ENCODE data around the gene ANKLE1.
A peak's percentile ranks its signal among the peaks of the same experiment; 100 is the strongest.
"Not testable (repeated sequence)": the region's sequence is repeated elsewhere in the genome, so short reads cannot be mapped to it uniquely, and the experiment has no call there.

The ANKLE1 gene

DNA sequence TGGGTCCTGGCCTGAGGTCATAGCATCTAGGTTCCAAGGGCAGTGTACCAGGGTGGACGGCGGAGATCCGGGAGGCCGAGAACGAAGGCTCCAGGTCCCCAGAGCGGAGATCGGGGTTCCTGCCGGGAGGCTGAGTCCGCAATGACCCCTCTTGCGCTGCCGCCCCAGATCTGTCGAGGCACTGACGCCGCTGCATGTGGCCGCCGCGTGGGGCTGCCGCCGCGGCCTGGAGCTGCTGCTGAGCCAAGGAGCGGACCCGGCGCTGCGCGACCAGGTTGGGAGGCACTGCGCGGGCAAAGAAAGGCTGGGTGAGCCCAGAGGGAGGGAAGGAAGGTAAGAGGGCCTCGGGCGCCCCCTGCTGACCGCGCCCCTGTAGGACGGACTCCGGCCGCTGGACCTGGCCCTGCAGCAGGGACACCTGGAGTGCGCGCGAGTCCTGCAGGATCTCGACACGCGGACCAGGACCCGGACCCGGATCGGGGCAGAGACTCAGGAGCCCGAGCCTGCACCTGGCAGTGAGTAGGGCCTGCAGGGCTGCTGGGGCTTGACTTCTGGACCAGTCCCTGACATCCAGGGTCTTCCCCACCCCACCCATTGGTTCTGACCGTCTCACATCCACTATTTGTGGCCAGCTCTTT, 906 bp downstream of the ANKLE1 start:
- peak; percentile 95 for DNase-seq (ENCODE audit: low spot score)

DNA sequence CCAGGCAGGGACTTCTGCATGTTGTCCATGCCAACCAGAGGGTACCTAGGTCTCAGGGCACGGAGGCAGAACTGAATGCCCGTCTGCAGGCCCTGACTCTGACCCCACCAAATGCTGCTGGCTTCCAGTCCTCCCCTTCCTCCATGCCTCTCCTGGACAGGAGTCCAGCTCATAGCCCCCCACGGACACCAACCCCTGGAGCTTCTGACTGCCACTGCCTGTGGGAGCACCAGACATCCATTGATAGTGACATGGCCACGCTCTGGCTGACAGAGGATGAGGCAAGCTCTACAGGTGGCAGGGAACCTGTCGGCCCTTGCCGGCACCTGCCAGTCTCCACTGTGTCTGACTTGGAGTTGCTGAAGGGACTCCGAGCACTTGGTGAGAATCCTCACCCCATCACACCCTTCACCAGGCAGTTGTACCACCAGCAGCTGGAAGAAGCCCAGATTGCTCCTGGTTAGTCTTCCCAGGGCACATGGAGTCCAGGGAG, 1.8 kb downstream of the ANKLE1 start:
- no peak for DNase-seq (ENCODE audit: low spot score)

DNA sequence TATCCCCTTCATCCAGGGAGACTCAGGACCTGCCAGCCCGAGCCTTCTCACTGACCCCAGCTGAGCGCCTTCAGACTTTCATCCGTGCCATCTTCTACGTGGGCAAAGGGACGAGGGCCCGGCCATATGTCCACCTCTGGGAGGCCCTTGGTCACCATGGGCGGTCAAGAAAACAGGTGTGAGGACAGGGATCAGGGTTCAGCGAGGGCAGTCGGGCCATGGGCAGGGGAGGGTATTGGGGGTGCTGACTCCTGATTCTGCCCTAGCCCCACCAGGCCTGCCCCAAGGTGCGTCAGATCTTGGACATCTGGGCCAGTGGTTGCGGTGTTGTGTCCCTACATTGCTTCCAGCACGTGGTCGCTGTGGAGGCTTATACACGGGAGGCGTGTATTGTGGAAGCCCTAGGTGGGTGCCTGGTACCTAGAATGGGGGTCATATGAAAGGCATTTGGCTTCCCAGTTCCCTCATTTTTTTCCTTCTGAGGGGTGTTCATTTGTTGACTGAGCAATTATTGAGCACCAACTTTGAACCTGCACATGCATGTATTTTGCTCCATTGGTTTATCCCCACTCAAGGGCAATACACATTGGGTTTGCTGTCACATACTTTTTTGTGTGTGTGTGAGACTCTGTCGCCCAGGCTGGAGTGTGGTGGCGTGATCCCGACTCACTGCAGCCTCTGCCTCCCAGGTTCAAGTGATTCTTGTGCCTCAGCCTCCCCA, 3.9 kb downstream of the ANKLE1 start:
- DNase-seq (ENCODE audit: low spot score): no peak

DNA sequence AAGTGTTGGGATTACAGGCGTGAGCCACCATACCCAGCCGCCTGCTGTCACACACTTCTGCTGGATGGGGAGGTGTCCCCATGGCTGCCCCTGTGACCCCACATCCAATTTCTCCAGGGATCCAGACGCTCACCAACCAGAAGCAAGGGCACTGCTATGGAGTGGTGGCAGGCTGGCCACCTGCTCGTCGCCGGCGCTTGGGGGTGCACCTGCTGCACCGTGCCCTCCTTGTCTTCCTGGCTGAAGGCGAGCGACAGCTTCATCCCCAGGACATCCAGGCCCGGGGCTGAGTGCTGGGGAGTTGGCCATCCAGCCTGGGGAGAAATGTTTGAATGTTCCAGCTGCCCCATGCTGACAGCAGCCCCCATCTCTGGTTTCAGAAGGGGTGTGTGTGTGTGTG, 4.6 kb downstream of the ANKLE1 start:
- no peak for DNase-seq (ENCODE audit: low spot score)

DNA sequence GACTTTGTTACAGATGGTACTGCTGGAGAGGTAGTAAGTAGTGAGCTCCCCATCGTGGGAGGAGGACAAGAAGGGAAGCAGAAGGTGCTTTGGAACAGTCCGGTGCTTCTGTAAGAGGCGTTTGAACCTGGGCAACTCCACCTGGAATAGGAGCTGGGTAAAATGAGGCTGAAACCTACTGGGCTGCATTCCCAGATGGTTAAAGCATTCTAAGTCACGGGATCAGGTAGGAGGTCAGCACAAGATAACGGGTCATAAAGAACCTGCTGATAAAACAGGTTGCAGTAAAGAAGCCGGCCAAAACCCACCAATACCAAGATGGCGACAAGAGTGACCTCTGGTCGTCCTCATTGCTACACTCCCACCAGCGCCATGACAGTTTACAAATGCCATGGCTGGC, 5.1 kb downstream of the ANKLE1 start:
- DNase-seq (ENCODE audit: low spot score): no peak

DNA sequence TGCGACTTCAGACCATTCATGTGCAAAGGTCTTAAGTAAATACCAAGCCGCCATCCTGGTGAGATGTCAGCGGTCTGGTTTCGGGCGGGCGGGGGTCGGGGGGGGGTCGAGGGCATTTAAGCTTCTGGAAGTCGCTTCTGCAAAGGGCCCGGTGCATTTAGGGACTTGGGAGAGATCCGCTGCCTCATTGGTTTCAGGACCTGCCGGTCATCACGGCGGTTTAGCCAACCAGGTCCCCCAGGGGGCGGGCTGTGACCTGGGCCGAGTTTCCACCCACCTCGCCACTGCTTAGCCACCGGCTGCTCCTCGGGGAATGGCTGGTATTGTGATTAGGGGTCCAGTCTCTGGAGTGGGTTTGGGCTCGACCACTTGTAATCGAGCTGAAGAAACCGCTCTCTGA, 7.8 kb downstream of the ANKLE1 start:
- peak; percentile 75 for DNase-seq (ENCODE audit: low spot score)

DNA sequence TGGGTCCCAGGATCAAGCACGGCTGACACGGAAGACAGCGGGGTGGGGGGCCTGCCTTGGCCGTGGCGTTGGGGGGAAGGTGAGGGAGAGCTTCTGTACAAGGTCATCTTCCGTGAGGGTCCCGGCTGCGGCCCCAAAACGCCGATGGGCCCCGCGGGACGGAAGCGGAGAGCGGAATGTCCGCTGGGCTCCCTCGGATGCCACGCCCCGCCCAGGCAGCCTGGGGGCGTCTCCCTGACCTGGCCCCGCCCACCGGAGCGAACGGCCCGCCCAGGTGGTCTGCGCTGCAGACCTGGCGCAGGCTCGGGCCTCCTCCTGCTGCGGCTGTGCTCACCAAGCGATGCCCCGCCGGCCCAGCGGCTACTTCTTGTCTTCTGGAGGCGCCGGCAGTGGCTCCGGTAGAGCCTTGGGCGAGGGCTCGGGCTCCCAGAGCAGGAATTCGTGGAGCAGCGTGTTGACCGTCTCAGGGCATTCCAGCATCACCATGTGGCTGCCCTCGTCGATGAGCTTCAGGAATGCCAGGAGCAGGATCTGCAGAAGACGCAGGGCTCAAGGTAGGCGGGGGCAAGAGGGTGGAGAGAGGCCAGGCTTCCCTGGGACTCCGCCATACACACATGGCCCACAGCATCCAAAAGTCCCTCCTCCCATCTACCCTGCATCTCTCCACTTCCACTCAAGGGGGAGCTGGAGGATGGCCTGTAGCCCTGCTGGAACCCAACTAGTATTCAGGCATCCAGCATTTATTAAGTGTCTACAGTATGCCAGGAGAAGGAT, 10.8 kb downstream of the ANKLE1 start:
- DNase-seq (ENCODE audit: low spot score): peak; percentile 82

DNA sequence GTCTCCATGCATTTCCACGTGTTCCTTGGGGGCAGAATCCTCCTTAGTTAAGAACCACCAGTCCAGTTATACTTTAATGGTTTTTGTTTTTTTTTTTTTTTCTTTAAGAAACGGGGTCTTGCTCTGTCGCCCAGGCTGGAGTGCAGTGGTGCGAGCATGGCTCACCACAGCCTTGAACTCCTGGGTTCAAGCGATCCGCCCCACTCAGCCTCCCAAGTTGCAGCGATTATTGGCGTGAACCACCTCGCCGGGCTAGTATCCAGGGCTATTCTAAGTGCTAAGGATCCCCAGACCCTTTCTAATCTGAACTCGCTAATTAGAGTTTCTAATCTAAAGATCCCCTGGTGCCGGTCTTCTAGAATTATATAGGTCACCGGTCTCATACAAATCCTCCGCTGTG, 11.9 kb downstream of the ANKLE1 start:
- no peak for DNase-seq (ENCODE audit: low spot score)

DNA sequence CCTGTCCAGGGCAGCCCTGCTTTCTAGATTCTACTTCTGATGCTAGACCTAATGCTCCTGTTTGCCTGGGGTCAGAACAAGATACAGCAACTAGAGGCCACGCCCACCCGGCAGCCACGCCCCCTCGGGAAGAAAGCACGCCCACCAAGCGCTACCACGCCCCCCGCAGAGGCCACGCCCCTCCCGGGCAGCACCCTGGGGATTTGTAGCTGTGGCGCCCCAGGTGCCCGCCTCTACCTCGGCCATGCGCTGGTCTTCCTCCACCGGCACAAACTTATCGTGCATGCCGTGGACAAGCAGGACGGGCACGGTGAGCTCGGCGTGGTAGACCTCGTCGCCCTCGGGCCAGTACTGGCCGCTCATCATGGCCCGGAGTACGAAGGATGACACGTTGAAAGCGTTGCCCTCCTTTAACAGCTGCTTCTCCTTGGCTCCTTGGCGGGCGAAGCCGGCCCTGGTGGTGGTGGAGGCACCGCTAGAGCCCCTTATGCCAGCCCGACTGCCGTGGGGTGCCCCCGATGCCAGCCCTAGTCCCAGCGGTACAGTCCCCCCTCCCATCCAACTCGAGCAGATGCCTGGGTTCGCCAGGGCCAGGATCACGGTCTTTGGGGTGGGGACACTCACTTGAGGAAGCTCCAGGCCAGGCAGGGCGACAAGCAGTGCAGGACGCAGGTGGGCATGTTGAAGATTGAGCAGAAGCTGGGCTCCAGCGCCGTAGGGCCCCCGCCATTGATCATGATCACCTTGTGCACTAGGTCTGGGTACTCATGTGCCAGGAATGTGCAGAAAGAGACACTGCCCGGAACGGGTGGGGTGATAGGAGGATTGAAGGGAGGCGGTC, 12.6 kb downstream of the ANKLE1 start:
- DNase-seq (ENCODE audit: low spot score): peak; percentile 72

DNA sequence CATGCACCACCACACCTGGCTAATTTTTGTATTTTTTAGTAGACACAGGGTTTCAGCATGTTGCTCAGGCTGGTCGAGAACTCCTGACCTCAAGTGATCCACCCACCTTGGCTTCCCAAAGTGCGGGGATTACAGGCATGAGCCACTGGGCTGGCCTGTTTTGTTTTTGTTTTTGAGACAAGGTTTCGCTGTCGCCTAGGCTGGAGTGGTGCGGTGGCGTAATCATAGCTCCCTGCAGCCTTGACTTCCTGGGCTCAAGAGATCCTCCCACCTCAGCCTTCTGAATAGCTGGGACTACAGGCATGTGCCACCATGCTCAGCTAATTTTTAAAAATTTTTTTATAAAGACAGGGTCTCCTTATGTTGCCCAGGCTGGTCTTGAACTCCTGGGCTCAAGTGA, 13.8 kb downstream of the ANKLE1 start:
- not testable (repeated sequence) for DNase-seq (ENCODE audit: low spot score)

DNA sequence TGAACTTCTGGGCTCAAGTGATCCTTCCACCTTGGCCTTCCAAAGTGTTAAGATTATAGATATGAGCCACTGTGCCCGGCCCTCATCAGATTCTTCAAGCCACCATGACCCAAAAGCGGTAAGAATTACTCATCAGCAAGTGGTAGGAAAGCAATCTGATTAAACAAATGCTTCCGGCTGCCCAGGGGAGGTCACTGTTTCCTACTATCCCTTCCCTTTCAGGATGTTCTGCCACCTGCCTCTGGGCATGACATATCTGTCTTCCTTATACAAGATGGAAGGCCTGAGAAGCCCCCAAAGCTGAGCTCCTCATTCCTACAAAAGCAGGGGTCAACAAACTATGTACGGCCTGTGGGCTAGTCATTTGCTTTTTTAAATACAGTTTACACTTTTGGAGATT, 14.6 kb downstream of the ANKLE1 start:
- no peak for DNase-seq (ENCODE audit: low spot score)

DNA sequence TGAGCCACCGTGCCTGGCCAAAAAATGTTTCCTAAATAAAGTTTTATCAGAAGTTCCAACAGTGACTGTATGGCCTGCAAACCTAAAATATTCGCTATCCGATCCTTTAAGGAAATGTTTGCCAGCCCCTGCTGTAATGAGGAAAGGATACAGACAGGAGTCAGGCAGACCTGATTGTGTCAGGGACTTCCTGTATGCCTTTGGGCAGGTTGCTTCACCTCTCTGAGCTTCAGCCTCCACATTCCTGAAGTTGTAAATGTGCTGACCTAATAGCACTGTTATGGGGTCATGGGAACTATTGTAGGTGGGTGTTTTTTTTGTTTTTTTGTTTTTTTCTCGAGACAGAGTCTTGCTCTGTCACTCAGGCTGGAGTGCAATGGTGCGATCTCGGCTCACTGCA, 15.3 kb downstream of the ANKLE1 start:
- no peak for DNase-seq (ENCODE audit: low spot score)

DNA sequence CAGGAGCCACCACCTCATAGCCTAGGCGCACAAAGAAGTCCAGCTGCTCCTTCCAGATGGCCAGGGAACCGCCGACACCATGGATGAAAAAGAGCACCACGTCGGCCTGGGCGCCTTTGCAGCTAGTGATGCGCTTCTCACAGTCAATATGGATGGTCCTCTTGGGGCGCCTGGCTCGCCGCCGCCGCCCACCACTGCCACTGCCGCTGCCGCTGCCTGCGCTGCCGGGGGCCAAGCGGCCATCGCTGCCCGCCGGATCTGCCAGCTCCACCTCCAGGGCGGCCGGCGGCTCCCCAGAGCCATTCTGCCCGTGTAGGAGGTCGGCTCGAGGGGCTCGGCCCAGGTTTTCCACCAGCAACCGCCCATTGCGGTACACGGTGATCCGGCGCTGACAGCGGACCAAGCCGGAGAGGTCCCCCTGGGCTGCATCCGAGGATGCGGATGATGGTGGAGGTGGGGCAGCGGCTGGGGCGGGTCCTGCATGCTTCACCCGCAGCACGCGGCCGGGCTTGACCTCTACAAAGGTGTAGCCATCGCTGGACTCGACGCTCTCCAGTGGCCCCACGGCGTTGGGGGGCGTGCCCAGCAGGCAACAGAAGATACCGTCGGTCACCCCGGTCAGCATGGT, 19.4 kb downstream of the ANKLE1 start:
- no peak for DNase-seq (ENCODE audit: low spot score)

DNA sequence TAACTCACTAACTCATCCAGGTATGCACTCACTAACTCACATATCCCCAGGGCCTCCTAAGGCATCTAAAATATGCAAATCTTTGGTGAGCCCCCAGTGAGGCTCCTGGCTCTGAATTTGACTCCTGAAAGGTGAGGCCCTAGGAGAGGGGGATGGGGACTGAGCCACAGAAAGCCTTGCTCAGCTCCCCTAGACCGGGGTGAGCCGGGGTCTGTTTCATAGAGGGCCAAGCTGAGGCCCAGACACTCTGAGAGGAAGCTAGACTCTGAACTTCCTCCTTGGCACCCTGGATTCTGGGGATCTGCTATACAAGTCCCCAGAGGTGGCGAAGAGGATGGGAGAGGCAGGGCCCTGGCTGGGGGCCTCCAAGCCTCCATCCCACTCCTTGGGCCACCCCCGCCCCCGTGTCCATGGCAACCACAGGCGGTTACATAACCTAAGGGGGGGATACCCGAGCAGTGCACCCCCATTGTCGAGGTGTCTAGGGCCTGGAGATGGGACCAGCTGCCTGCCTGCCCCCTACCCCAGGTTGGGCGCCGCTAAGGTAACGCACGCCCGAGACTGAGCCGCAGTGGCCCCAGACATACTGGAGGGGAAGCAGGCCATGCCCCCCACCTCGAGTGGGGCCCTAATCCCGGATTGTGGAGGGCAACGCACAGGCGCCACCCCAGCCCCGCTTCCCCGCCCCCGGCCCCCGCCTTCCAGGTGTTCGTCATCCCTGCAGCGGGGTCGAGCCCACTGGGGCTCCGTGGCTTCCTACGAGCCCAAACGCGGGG, 20.9 kb downstream of the ANKLE1 start:
- DNase-seq (ENCODE audit: low spot score): no peak

DNA sequence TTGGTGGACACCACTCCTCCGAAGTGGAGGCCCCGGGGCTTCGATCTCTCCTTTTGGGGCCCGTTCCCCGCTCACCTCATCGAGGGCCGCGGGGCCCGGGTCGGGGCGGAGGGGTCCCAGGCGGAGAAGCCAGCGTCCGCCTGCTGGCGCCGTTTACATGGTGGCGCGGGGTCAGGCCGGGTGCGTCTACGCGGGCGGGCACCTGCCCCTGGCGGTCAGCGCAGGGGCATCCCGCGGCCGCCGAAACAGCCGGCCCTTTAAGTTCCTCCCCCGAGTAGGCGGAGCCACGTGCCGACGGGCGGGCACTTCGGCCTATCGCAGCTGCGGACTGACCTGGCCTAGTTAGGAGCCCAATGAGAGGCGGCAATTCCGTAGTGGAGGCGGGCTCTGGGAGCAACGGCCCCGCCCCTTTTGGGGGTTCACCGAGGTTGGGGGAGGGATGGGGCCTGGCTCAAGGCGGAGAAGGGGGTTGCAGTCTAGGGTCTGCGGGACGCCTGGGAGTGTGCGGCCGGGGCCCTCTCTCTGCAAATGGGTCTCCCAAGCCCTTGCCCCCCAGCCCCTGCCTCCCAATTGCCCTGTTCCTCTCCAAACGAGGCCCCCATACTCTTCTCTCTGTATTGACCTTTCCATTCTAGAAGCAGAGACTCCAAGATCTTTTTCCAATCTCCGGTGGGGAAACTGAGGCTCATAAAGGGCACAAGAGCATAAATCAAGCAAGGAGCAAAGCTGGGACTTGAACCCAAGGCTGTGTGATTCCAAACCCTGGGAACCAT, 21.7 kb downstream of the ANKLE1 start, which contains the start of gene ABHD8:
Gene ABHD8, minus strand, starts transcription at position 259 of the 773 bp plus-strand sequence. CDS start 1,809 bp downstream, outside the sequence.
- peak; percentile 96 for DNase-seq (ENCODE audit: low spot score)

DNA sequence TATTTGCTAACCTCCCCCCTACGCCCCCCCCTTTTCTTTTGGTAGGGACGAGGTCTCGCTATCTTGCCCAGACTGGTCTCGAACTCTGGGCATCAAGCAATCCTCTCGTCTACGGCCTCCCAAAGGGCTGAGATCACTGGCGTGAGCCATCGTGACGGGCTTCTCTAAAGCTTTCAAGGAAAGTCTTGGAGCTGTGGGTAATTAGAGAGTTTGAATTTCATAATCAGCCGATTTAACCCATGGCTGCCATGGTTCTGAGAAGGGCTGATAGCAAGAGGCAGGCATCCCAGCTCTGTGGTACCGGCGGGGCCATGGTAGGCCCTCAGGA, 22.2 kb downstream of the ANKLE1 start:
- DNase-seq (ENCODE audit: low spot score): no peak

DNA sequence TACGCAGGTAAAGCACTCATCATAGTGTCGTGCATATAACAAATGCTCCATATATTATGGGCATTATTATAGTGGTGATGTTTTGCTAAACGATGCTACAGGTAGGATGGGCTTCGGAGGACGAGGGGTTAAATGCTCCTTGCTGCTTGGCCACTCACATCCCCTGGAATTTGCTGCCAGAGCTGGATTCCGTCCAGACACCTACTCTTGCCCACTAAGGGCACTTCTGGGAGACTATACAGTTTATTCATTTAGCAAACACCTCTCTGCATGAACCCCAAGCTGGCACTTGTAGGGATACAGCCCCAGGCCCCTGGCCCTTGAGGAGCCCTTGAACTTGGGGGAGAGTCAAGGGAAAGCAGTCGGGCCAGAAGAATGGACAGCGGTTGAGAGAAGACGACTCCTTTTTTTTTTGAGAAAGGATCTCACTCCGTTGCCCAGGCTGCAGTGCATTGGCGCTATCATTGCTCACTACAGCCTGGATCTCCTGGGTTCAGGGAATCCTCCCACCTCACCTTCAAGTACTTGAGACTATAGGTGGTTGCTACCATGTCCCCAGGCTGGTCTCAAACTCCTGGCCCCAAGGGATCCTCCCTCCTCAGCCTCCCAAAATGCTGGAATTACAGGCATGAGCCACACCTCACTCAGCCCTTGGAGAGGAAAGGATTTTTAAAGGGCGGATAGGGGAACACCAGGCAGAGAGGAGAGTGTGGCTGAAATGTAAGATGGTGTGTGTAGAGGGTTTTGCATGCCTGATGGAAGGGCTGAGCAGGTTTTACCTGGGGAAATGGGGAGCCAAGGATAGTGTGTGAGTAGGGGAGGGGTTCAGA, 22.9 kb downstream of the ANKLE1 start:
- DNase-seq (ENCODE audit: low spot score): no peak

DNA sequence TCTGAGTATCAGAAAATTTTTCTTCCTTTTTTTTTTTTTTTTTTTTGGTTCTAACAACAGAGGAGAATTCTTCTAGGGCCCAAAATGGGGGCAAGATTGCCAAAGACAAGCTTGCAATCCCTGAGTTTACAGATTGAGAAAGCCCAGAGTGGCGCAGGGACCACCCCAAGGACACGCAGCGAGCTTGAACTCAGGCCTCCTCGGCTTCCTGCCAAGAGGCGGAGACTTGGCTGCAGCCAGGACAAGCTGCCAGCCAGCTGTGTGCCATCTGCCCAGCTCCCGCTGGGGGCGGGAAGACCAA, 23.5 kb downstream of the ANKLE1 start:
- DNase-seq (ENCODE audit: low spot score): no peak

DNA sequence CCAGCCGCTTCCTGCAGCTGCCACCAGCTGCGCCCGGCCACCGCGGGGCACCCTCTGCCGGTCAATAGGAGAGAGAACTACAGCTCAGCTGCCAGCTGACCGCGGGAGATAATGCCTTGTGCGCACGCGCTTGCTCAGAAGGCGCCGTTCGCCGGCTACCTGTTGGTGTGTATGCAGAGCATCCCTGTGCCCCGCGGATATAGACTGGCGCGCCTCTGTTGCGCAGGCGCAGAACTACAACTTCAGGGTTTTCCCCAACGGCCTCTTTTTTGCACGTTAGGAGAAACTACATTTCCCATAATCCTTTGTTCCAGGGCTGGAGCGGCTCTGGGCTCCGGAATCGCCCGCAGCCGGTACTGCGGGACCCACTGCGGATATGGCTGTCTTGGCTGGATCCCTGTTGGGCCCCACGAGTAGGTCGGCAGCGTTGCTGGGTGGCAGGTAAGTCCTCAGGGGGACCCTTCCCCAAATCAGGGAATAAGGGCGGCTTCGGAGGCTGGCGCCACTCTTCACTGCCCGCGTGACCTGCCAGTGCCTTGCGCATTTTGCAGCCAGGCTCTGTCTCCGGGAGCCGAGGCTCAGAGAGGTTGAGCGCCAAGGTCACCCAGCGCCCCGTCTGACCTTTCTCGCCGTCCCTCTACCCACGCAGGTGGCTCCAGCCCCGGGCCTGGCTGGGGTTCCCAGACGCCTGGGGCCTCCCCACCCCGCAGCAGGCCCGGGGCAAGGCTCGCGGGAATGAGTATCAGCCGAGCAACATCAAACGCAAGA, 24.0 kb downstream of the ANKLE1 start, which contains the start of gene MRPL34:
Gene MRPL34, plus strand, starts transcription at position 356 of the 768 bp plus-strand sequence. Its CDS starts 21 bp downstream, at position 377.
- DNase-seq (ENCODE audit: low spot score): peak; percentile 91
